H1 (cell line): ENCODE measurements around the gene CDKN1A. TPM values are rescaled to one million over a fixed set of nuclear protein-coding genes. Genes with fewer than 3 reads are reported as not detected.

Experiments
- CTCF ChIA-PET: fragments of 300-600 bp; sonication (Branson Sonifier 250); formaldehyde crosslinking; loops from one replicate; lab custom pipeline; 2021; ENCODE audit not compliant: partially characterized antibody; lab: Charles Lee
- POLR2A ChIA-PET: fragments of 300-600 bp; sonication (Branson Sonifier 250); formaldehyde crosslinking; loops from one replicate; lab custom pipeline; 2021; ENCODE audit warnings: inconsistent platforms; ENCODE audit not compliant: partially characterized antibody; lab: Charles Lee
- DNase-seq, 2 experiments: peaks; one replicate each; pipeline versions ENCODE4 v3.0.0 to v3.0.0-alpha.2; 2010 to 2022; ENCODE audit warnings: low spot score in 2 of 2, low read depth in 1 of 2, mixed read lengths in 1 of 2
- FAIRE-seq: peaks from 2 replicates; lab custom pipeline; 2011; peaks lifted over from hg19 to GRCh38; lab: Jason Lieb, UNC
- H2AFZ ChIP-seq: 2 replicates; pipeline ENCODE4 v1.8.1; 2012; ENCODE audit warnings: low read length, inconsistent platforms
- H2AK5ac ChIP-seq: 2 replicates; pipeline ENCODE4 v1.6.1; 2013; ENCODE audit warnings: low read depth, low read length
- H2BK120ac ChIP-seq: replicated peaks from 2 replicates; pipeline ENCODE3; 2013; ENCODE audit warnings: low read depth, low read length, inconsistent platforms
- H2BK12ac ChIP-seq: 2 replicates; pipeline ENCODE4 v1.6.1; 2013; ENCODE audit warnings: low read depth, low read length
- H2BK15ac ChIP-seq: 2 replicates; pipeline ENCODE4 v1.6.1; 2013; ENCODE audit warnings: low read length
- H2BK20ac ChIP-seq: 2 replicates; pipeline ENCODE4 v1.6.1; 2013; ENCODE audit warnings: low read length
- H2BK5ac ChIP-seq: 2 replicates; pipeline ENCODE4 v1.6.1; 2013; ENCODE audit warnings: low read depth, low read length
- H3K14ac ChIP-seq: 2 replicates; pipeline ENCODE4 v1.6.1; 2013; ENCODE audit warnings: inconsistent platforms; ENCODE audit not compliant: insufficient read length
- H3K18ac ChIP-seq: 2 replicates; pipeline ENCODE4 v1.6.1; 2013; ENCODE audit warnings: low read length; ENCODE audit errors: extremely low read depth
- H3K23ac ChIP-seq: 2 replicates; pipeline ENCODE4 v1.6.1; 2013; ENCODE audit warnings: inconsistent platforms; ENCODE audit not compliant: insufficient read length
- H3K23me2 ChIP-seq: 2 replicates; pipeline ENCODE4 v1.6.1; 2013; ENCODE audit warnings: low read depth, low read length
- H3K27ac ChIP-seq: 2 replicates; pipeline ENCODE4 v1.6.1; 2011; ENCODE audit warnings: low read depth, low read length, inconsistent platforms
- H3K27me3 ChIP-seq, 4 experiments: replicated peaks in 1 of 4; 1 replicate in 1 of 4; 2 replicates in 3 of 4; pipeline versions ENCODE4 v1.6.1 to v1.8.1; 2011 to 2013; ENCODE audit warnings: low read length in 3 of 4, mild to moderate bottlenecking in 3 of 4, inconsistent platforms in 2 of 4, mixed read lengths in 2 of 4, moderate library complexity in 1 of 4; ENCODE audit not compliant: control insufficient read depth in 3 of 4, insufficient read depth in 3 of 4; ENCODE audit errors: extremely low read depth in 1 of 4
- H3K36me3 ChIP-seq, 4 experiments: 2 replicates each; pipeline versions ENCODE4 v1.6.1 to v1.8.1; 2011 to 2013; ENCODE audit warnings: mild to moderate bottlenecking in 4 of 4, low read length in 3 of 4, moderate library complexity in 2 of 4, control low read depth in 1 of 4, inconsistent platforms in 1 of 4; ENCODE audit not compliant: insufficient read depth in 4 of 4, control insufficient read depth in 2 of 4
- H3K4ac ChIP-seq: replicated peaks from 2 replicates; pipeline ENCODE3; 2013; ENCODE audit warnings: low read length, low read depth, mixed read lengths, inconsistent platforms; ENCODE audit not compliant: insufficient read length
- H3K4me1 ChIP-seq, 4 experiments: replicated peaks in 1 of 4; 1 replicate in 1 of 4; 2 replicates in 3 of 4; pipeline versions ENCODE4 v1.6.1 to v1.8.1; 2011 to 2013; ENCODE audit warnings: low read length in 3 of 4, inconsistent platforms in 2 of 4, mixed read lengths in 1 of 4; ENCODE audit not compliant: insufficient read depth in 4 of 4, control insufficient read depth in 3 of 4
- H3K4me2 ChIP-seq, 2 experiments: 2 replicates each; pipeline versions ENCODE4 v1.6.1 to v1.8.1; 2011 to 2013; ENCODE audit warnings: low read depth in 2 of 2, low read length in 2 of 2, control low read depth in 1 of 2, inconsistent platforms in 1 of 2, mild to moderate bottlenecking in 1 of 2; ENCODE audit not compliant: insufficient read depth in 1 of 2
- H3K4me3 ChIP-seq, 4 experiments: fragments of 200-600, 300-600 bp in 1 of 4; sonication (generic), shearing (Covaris generic), sonication (Bioruptor Twin) in 1 of 4; 2 replicates each; pipeline versions ENCODE4 v1.5.1 to v1.8.1; 2011 to 2016; ENCODE audit warnings: low read length in 4 of 4, low read depth in 3 of 4, control low read depth in 2 of 4, inconsistent platforms in 2 of 4, mild to moderate bottlenecking in 2 of 4, mixed read lengths in 1 of 4, moderate library complexity in 1 of 4; ENCODE audit not compliant: insufficient read depth in 2 of 4; ENCODE audit errors: extremely low read depth in 1 of 4
- H3K56ac ChIP-seq: replicated peaks from 2 replicates; pipeline ENCODE3; 2013; ENCODE audit warnings: low read depth, mild to moderate bottlenecking, mixed read lengths, low read length, inconsistent platforms; ENCODE audit not compliant: insufficient read length
- H3K79me1 ChIP-seq: 2 replicates; pipeline ENCODE4 v1.6.1; 2013; ENCODE audit warnings: low read depth, low read length, control low read depth
- H3K79me2 ChIP-seq, 2 experiments: 2 replicates each; pipeline versions ENCODE4 v1.6.1 to v1.8.1; 2012 to 2013; ENCODE audit warnings: low read length in 2 of 2, mild to moderate bottlenecking in 2 of 2, inconsistent platforms in 1 of 2; ENCODE audit not compliant: insufficient read depth in 2 of 2, control insufficient read depth in 1 of 2
- H3K9ac ChIP-seq, 4 experiments: replicated peaks in 1 of 4; 1 replicate in 1 of 4; 2 replicates in 3 of 4; pipeline versions ENCODE4 v1.6.1 to v1.8.1; 2011 to 2013; ENCODE audit warnings: low read depth in 3 of 4, low read length in 3 of 4, control low read depth in 2 of 4, mild to moderate bottlenecking in 2 of 4, moderate library complexity in 2 of 4, inconsistent platforms in 1 of 4; ENCODE audit errors: extremely low read depth in 1 of 4
- H3K9me3 ChIP-seq, 2 experiments: 2 replicates each; pipeline versions ENCODE4 v1.6.1 to v1.8.1; 2012 to 2013; ENCODE audit warnings: mild to moderate bottlenecking in 2 of 2, moderate library complexity in 2 of 2, control low read depth in 1 of 2, inconsistent platforms in 1 of 2, low read depth in 1 of 2, low read length in 1 of 2, mixed read lengths in 1 of 2; ENCODE audit not compliant: insufficient read depth in 2 of 2
- H4K20me1 ChIP-seq, 2 experiments: replicated peaks in 1 of 2; 2 replicates each; pipeline versions ENCODE3 to v1.8.1; 2011 to 2013; ENCODE audit warnings: inconsistent platforms in 2 of 2, low read length in 2 of 2, mild to moderate bottlenecking in 1 of 2; ENCODE audit not compliant: insufficient read depth in 2 of 2, control insufficient read depth in 1 of 2
- H4K5ac ChIP-seq: 2 replicates; pipeline ENCODE4 v1.6.1; 2013; ENCODE audit warnings: low read length, low read depth, mixed read lengths, inconsistent platforms; ENCODE audit not compliant: insufficient read length
- H4K8ac ChIP-seq: 2 replicates; pipeline ENCODE4 v1.8.0; 2013; ENCODE audit warnings: mild to moderate bottlenecking, moderate library complexity, low read length, inconsistent platforms; ENCODE audit not compliant: insufficient read depth; ENCODE audit errors: extremely low read depth
- H4K91ac ChIP-seq: replicated peaks from 2 replicates; pipeline ENCODE3; 2013; ENCODE audit warnings: low read length, mixed read lengths, inconsistent platforms; ENCODE audit not compliant: insufficient read length
- CBX5 ChIP-seq: fragments of 300-800, 300-1000 bp; sonication (generic); IDR thresholded peaks from 2 replicates; pipeline ENCODE4 v1.7.1; 2016; ENCODE audit warnings: antibody characterized with exemption, low read length, low read depth
- CHD2 ChIP-seq: IDR thresholded peaks from 2 replicates; pipeline ENCODE4 v1.6.1; 2012; ENCODE audit warnings: low read length, improper control_type of control experiment
- GTF2F1 ChIP-seq: IDR thresholded peaks from 2 replicates; pipeline ENCODE4 v1.6.1; 2012; ENCODE audit warnings: low read depth, low read length, improper control_type of control experiment, borderline replicate concordance
- SIRT6 ChIP-seq: IDR thresholded peaks from one replicate; pipeline ENCODE4 v1.7.1; 2012; ENCODE audit warnings: low read length, inconsistent platforms
- SRF ChIP-seq: IDR thresholded peaks from 2 replicates; pipeline ENCODE4 v1.6.1; 2011; ENCODE audit warnings: mild to moderate bottlenecking, low read depth, low read length, moderate library complexity
- WGBS, 2 experiments: shearing (Covaris generic) in 1 of 2; methylation state at CpG; one replicate each; pipeline versions ENCODE4 v1.1.6 to v1.1.7; 2013 to 2015; ENCODE audit warnings: low lambda C conversion rate in 2 of 2, mixed read lengths in 2 of 2, inconsistent platforms in 1 of 2, low coverage in 1 of 2, missing lambda C conversion rate in 1 of 2; ENCODE audit not compliant: insufficient replicate concordance in 2 of 2, insufficient coverage in 1 of 2, insufficient read length in 1 of 2; ENCODE audit errors: extremely low coverage in 1 of 2, missing lambda C conversion rate in 1 of 2; 5-methylcytosine and 5-hydroxymethylcytosine counted together
- polyA plus RNA-seq, 7 experiments: library from polyadenylated mRNA; depleted of rRNA in 3 of 7; stranded (reverse) in 5 of 7; unstranded in 2 of 7; fragments of >200 nt in 5 of 7; fragments of 200-250 nt in 2 of 7; gene quantifications; 1 replicate in 5 of 7; 2 replicates in 1 of 7; 4 replicates in 1 of 7; pipeline versions ENCODE4 v1.2.1 to v1.2.3, GENCODE V29; 2011 to 2013; ENCODE audit warnings: missing spikeins in 2 of 7, mixed read lengths in 2 of 7
- total RNA-seq: library from RNA; stranded (reverse); fragmentation: NEBNext Ultra II Directional; extraction: Animal tissue kit (Norgen Biotek cat#: 25700); gene quantifications from 2 replicates; pipeline ENCODE4 v1.2.1, GENCODE V29; 2021

Gene CDKN1A
- total and polyA plus RNA-seq, 2 of the 8 experiments (the other 6 are each of a cell fraction or from before 2014, with no cell fraction given), result 15.2 to 36.0 TPM

- Histone ChIP-seq H2BK5ac (no peak overlapping the region), H2BK12ac (no peak overlapping the region), H2BK15ac (no peak overlapping the region), H3K36me3 (no peaks in the 10 kb centered on the region), H3K4ac (no peak overlapping the region), H3K18ac (no peak overlapping the region), H4K5ac (no peak overlapping the region), H3K4me2 (no peak overlapping the region), H2BK120ac (no peak overlapping the region), H4K8ac (no peak overlapping the region), H4K20me1 (no peaks in the 10 kb centered on the region), H3K9ac (no peak overlapping the region), H3K4me3 (no peak overlapping the region), H3K56ac (no peak overlapping the region), H4K91ac (no peak overlapping the region), H3K27me3 (no peaks in the 10 kb centered on the region), H3K4me1 (peaks cover 0 to 4% (median 1%) of the 10 kb centered on the region in 4 experiments; a peak in 2 of 7 replicates), H3K79me1 (no peaks in the 10 kb centered on the region), H2BK20ac (no peak overlapping the region), H3K14ac (no peak overlapping the region), H3K23ac (no peak overlapping the region), H3K9me3 (no peaks in the 10 kb centered on the region), H3K23me2 (no peaks in the 10 kb centered on the region), H3K79me2 (no peaks in the 10 kb centered on the region), H2AFZ (no peak overlapping the region), H3K27ac (no peak overlapping the region), H2AK5ac (no peak overlapping the region)
- DNase-seq (no peak), FAIRE-seq (no peak)
- no peak for TF ChIP-seq GTF2F1
- TF ChIP-seq SRF, result no peak
- TF ChIP-seq CHD2, result no peak
- TF ChIP-seq CBX5, result no peak
- no peak for TF ChIP-seq SIRT6
- POLR2A ChIA-PET, result no interaction called here
- CTCF ChIA-PET, result no interaction called here
- WGBS, 2 experiments, result 88% methylated on average over 3 of the region's 3 CpGs; no CpG with 5 or more reads in 1 of the 2 experiments
These were observed 39.9 kb upstream of the CDKN1A start for GRCh38 chr6:36638579-36638978.
